Retinal pigment epithelial cell (primary cell): ENCODE measurements around the gene TRIM24.

Source experiments
- DNase-seq: peaks from one replicate; pipeline ENCODE4 v3.0.0-alpha.2; 2010; ENCODE audit warnings: low read depth
- H3K4me3 ChIP-seq: 2 replicates; pipeline ENCODE4 v1.5.1; 2011; ENCODE audit warnings: mild to moderate bottlenecking, low read length, control low read depth, moderate library complexity
- TF ChIP-seq, protein P1 (sequence below): conservative IDR thresholded peaks from 2 replicates; pipeline ENCODE4 v1.5.1; 2011; ENCODE audit warnings: low read depth, low read length, control low read depth, inconsistent platforms

Gene TRIM24

GRCh38 chr7:138554674-138555073 is 94.6 kb downstream of the TRIM24 start:
- TF ChIP-seq, protein P1, sequence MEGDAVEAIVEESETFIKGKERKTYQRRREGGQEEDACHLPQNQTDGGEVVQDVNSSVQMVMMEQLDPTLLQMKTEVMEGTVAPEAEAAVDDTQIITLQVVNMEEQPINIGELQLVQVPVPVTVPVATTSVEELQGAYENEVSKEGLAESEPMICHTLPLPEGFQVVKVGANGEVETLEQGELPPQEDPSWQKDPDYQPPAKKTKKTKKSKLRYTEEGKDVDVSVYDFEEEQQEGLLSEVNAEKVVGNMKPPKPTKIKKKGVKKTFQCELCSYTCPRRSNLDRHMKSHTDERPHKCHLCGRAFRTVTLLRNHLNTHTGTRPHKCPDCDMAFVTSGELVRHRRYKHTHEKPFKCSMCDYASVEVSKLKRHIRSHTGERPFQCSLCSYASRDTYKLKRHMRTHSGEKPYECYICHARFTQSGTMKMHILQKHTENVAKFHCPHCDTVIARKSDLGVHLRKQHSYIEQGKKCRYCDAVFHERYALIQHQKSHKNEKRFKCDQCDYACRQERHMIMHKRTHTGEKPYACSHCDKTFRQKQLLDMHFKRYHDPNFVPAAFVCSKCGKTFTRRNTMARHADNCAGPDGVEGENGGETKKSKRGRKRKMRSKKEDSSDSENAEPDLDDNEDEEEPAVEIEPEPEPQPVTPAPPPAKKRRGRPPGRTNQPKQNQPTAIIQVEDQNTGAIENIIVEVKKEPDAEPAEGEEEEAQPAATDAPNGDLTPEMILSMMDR = no peak
- no peak overlapping the region for H3K4me3 ChIP-seq
- DNase-seq = no peak

- TF ChIP-seq, protein P1 = no peak
- no peak for DNase-seq
- H3K4me3 ChIP-seq = no peak overlapping the region
These were observed 95.6 kb downstream of the TRIM24 start for GRCh38 chr7:138555684-138556083.

GRCh38 chr7:138556771-138557484 is 96.9 kb downstream of the TRIM24 start:
- TF ChIP-seq, protein P1 = no peak
- no peak for DNase-seq

DNA sequence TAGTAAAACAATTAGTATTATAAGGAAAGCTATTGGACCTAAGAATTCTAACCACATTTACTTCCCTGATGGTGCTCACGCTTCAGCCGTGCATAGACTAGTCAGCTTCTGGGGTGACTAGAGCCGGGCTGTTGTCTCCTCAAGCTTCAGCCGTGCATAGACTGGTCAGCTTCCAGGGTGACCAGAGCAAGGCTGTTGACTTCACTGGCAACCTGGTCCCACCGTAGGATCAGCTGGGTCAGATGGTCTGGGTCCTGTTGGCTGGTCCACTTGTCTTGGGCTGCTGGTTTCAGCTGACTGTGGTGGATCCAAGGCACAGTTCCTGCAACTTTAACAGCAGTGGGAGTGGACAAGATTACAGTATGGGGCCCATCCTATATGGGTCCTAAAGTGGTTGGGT is 99.4 kb downstream of the TRIM24 start:
- no peak for DNase-seq
- no peak overlapping the region for H3K4me3 ChIP-seq
- TF ChIP-seq, protein P1 = no peak

More at GRCh38 chr7:138556771-138557484, 96.9 kb downstream of the TRIM24 start:
- H3K4me3 ChIP-seq = no peak overlapping the region

DNA sequence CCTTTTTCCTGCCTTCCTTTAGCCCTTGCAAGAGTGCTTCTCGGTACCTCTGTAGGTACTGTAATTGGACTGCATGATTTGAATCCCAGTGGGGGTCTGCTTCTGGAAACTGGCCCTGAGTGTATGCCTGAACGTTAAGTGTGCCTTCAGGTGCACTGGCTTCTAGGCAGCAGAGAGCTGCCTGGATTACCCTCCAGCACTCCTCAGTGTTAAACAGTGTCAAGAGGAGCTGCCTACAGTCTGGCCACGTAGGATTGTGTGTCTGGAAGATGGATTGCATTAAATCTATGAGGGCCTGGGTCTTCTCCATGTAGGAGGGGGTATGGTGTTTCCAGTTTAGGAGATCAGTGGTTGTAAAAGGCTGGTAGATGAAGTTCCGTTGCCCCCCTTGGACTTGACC is 103.7 kb downstream of the TRIM24 start:
- H3K4me3 ChIP-seq = no peak overlapping the region
- DNase-seq = no peak
- TF ChIP-seq, protein P1 = no peak

DNA sequence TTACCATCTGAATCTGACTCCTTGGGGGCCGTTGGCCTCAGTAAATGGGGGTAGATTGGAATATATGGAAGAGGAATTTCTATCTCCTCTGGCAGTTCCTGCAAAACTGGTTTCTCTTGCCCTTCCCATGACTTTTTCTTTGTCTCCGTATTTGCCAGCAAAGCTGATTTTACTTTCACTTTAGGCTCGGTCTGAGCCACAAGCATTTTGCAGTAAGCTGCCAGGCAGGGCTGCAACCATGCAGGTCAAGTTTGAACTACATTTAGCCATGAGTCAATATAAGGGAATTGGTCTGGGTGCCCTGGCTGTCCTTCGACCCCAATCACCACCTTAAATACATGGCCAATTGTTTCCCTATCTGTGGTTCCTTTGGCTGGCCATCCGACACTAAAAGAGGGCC is 104.3 kb downstream of the TRIM24 start:
- TF ChIP-seq, protein P1 = no peak
- no peak for DNase-seq

GRCh38 chr7:138565071-138565450 is 105.0 kb downstream of the TRIM24 start:
- TF ChIP-seq, protein P1 = no peak
- no peak overlapping the region for H3K4me3 ChIP-seq
- no peak for DNase-seq

More for the DNA sequence above, 104.3 kb downstream of the TRIM24 start:
- no peak overlapping the region for H3K4me3 ChIP-seq
